Right atrium auricular region (tissue), 2 donors: Measurements from ENCODE around the gene HOXD9. TPM values are rescaled to one million over a fixed set of nuclear protein-coding genes. Genes with fewer than 3 reads are reported as not detected.

Source experiments
- DNase-seq: peaks from one replicate; pipeline ENCODE4 v3.0.0-alpha.2; 2019; ENCODE audit warnings: low spot score
- H3K27ac ChIP-seq, 2 donors: fragments of 200-600 bp; sonication (generic); 1 replicate in 1 of 2; 2 replicates in 1 of 2; pipeline ENCODE4 v1.5.1; 2016 to 2019
- H3K27me3 ChIP-seq, 2 donors: fragments of 200-600 bp; sonication (generic); one replicate each; pipeline versions ENCODE4 v1.5.1 to v1.6.0; 2017 to 2019
- H3K36me3 ChIP-seq: fragments of 200-600 bp; sonication (generic); one replicate; pipeline ENCODE4 v1.5.1; 2016
- H3K4me1 ChIP-seq, 2 donors: fragments of 200-600 bp; sonication (generic); one replicate each; pipeline versions ENCODE4 v1.5.1 to v1.6.0; 2017 to 2019
- H3K4me3 ChIP-seq, 2 donors: fragments of 200-600 bp; sonication (generic); 1 replicate in 1 of 2; 2 replicates in 1 of 2; pipeline ENCODE4 v1.5.1; 2017 to 2019; ENCODE audit warnings: mild to moderate bottlenecking in 1 of 2, moderate library complexity in 1 of 2
- H3K9me3 ChIP-seq, 2 donors: fragments of 200-600 bp; sonication (generic); one replicate each; pipeline ENCODE4 v1.5.1; 2019
- total RNA-seq, 2 donors: library from RNA; depleted of rRNA; stranded (reverse); fragments of >200 nt; gene quantifications; one replicate each; pipeline ENCODE4 v1.1.0, GENCODE V29; 2016
- TF ChIP-seq, protein P1 (sequence below), 2 donors: fragments of 200-600 bp; sonication (generic); IDR thresholded peaks; one replicate each; pipeline ENCODE4 v1.5.1; 2019; ENCODE audit warnings: antibody characterized with exemption in 2 of 2

The HOXD9 gene
- total RNA-seq, 2 donors from 2014 or later, result 0.44 TPM; not detected in 1

DNA sequence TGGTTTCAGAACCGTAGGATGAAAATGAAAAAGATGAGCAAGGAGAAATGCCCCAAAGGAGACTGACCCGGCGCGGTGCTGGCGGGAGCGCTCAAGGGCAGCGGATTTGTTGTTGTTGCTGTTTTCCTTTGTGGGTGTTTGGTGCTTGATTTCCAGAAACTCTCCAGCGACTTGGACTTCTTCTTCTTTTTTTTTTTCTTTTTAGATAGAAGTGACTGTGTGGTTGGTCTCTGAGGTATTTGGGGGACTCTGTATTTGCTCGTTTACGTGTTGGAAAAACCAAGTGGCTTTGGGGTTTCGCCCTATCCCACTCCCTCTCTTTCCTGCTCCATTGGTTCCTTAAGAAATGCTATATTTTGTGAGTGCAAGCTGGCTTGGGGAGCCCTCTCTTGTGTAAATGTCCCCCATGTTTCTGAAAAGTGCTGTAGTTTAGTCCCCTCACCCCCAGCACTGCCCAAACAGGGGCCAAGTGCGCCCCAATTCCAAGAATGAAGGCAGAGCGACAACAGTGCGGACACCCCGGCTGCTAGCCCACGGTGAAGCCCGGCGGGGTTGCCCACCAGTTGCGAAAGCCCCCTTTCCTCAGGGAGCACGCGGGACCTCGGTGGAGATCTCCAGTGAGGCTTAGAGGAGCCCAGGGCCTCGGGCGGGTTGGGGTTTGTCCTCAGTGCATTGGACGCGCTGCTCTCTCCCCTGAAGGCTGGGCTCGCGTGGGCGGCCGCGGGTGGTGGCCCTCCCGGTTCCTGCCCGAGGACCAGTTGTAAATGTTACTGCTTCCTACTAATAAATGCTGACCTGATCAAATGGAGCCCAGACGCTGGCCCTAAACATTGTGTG, 1.8 kb downstream of the HOXD9 start:
- H3K4me1 ChIP-seq, result peaks cover 0 to 30% of the 10 kb centered on the region in 2 donors
- H3K36me3 ChIP-seq, result no peaks in the 10 kb centered on the region
- peaks cover 55 to 77% of the 10 kb centered on the region in 2 donors for H3K27me3 ChIP-seq
- H3K9me3 ChIP-seq, result no peaks in the 10 kb centered on the region
- no peak overlapping the region for H3K4me3 ChIP-seq
- no peak for DNase-seq
- TF ChIP-seq, protein P1, sequence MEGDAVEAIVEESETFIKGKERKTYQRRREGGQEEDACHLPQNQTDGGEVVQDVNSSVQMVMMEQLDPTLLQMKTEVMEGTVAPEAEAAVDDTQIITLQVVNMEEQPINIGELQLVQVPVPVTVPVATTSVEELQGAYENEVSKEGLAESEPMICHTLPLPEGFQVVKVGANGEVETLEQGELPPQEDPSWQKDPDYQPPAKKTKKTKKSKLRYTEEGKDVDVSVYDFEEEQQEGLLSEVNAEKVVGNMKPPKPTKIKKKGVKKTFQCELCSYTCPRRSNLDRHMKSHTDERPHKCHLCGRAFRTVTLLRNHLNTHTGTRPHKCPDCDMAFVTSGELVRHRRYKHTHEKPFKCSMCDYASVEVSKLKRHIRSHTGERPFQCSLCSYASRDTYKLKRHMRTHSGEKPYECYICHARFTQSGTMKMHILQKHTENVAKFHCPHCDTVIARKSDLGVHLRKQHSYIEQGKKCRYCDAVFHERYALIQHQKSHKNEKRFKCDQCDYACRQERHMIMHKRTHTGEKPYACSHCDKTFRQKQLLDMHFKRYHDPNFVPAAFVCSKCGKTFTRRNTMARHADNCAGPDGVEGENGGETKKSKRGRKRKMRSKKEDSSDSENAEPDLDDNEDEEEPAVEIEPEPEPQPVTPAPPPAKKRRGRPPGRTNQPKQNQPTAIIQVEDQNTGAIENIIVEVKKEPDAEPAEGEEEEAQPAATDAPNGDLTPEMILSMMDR (IDR thresholded peaks at IDR 0.05), result no peak
- H3K27ac ChIP-seq, result no peak overlapping the region

- no peak for DNase-seq
- Histone ChIP-seq H3K36me3 (no peaks in the 10 kb centered on the region), H3K4me1 (peaks cover 0 to 36% of the 10 kb centered on the region in 2 donors), H3K4me3 (no peak overlapping the region), H3K9me3 (no peaks in the 10 kb centered on the region), H3K27ac (no peak overlapping the region), H3K27me3 (peaks cover 49 to 73% of the 10 kb centered on the region in 2 donors)
- TF ChIP-seq, protein P1 (IDR thresholded peaks at IDR 0.05), result no peak
Observed at GRCh38 chr2:176124947-176125771, 2.6 kb downstream of the HOXD9 start.

- Histone ChIP-seq H3K36me3 (no peaks in the 10 kb centered on the region), H3K27ac (no peak overlapping the region), H3K27me3 (peaks cover 44 to 72% of the 10 kb centered on the region in 2 donors), H3K9me3 (no peaks in the 10 kb centered on the region), H3K4me1 (peaks cover 0 to 41% of the 10 kb centered on the region in 2 donors), H3K4me3 (no peak overlapping the region)
- TF ChIP-seq, protein P1 (IDR thresholded peaks at IDR 0.05), result no peak
- DNase-seq, result no peak
Observed at GRCh38 chr2:176125772-176126054, 3.2 kb downstream of the HOXD9 start.

GRCh38 chr2:176126929-176127773, 4.6 kb downstream of the HOXD9 start:
- TF ChIP-seq, protein P1 (IDR thresholded peaks at IDR 0.05), result peak; percentile 93 to 95
- H3K27me3 ChIP-seq, result peaks cover 51 to 70% of the 10 kb centered on the region in 2 donors
- peaks cover 0 to 36% of the 10 kb centered on the region in 2 donors for H3K4me1 ChIP-seq
- H3K4me3 ChIP-seq, result no peak overlapping the region
- peak; percentile 73 for DNase-seq
- H3K27ac ChIP-seq, result no peak overlapping the region
- no peaks in the 10 kb centered on the region for H3K9me3 ChIP-seq
- no peaks in the 10 kb centered on the region for H3K36me3 ChIP-seq

DNA sequence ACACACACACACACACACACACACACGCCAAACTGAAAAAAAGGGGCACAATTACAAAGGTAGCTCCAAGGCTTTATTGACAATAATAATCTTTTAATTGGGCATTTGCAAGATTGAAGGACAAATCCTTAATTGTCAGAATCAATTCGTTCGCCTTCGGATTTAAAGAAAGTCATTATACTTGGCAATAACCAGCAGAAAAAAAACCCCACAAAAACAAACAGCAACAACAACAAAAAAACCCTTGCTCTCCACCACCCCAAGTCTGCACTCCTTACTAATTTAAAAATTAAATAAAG, 5.2 kb downstream of the HOXD9 start:
- Histone ChIP-seq H3K27me3 (peaks cover 51 to 70% of the 10 kb centered on the region in 2 donors), H3K27ac (no peak overlapping the region), H3K4me1 (peaks cover 0 to 30% of the 10 kb centered on the region in 2 donors)

More for the DNA sequence above, 5.2 kb downstream of the HOXD9 start:
- no peak for DNase-seq
- H3K36me3 ChIP-seq, result no peaks in the 10 kb centered on the region
- TF ChIP-seq, protein P1 (IDR thresholded peaks at IDR 0.05), result no peak
- H3K9me3 ChIP-seq, result no peaks in the 10 kb centered on the region
- no peak overlapping the region for H3K4me3 ChIP-seq
